ENCODE measurements around the gene ALDH7A1. TPM values are rescaled to one million over a fixed set of nuclear protein-coding genes. Genes with fewer than 3 reads are reported as not detected.
"Not testable (repeated sequence)": the region's sequence is repeated elsewhere in the genome, so short reads cannot be mapped to it uniquely, and the experiment has no call there.

ALDH7A1 gene
- total RNA-seq, 1 donor from 2014 or later, result 76.6 TPM

- Mint-ChIP-seq H3K27me3 (ENCODE audit: unreplicated experiment) (no peaks in the 10 kb centered on the region), H3K4me3 (ENCODE audit: unreplicated experiment) (no peak overlapping the region), H3K4me1 (ENCODE audit: unreplicated experiment) (peaks cover 21% of the 10 kb centered on the region), H3K36me3 (ENCODE audit: low read depth, unreplicated experiment) (no peaks in the 10 kb centered on the region), H3K27ac (ENCODE audit: unreplicated experiment) (no peak overlapping the region), H3K9me3 (ENCODE audit: unreplicated experiment) (no peaks in the 10 kb centered on the region)
- TF ChIP-seq CTCF (IDR thresholded peaks at IDR 0.05; ENCODE audit: unreplicated experiment), result no peak
- no peak for DNase-seq (ENCODE audit: low spot score)
Measured at GRCh38 chr5:126521130-126521529, 73.9 kb downstream of the ALDH7A1 start.

GRCh38 chr5:126520593-126520953, 74.4 kb downstream of the ALDH7A1 start:
- H3K4me3 Mint-ChIP-seq (ENCODE audit: unreplicated experiment), result no peak overlapping the region
- no peaks in the 10 kb centered on the region for H3K36me3 Mint-ChIP-seq (ENCODE audit: low read depth, unreplicated experiment)
- no peak for DNase-seq (ENCODE audit: low spot score)
- H3K27me3 Mint-ChIP-seq (ENCODE audit: unreplicated experiment), result no peaks in the 10 kb centered on the region
- H3K4me1 Mint-ChIP-seq (ENCODE audit: unreplicated experiment), result peaks cover 17% of the 10 kb centered on the region
- no peaks in the 10 kb centered on the region for H3K9me3 Mint-ChIP-seq (ENCODE audit: unreplicated experiment)
- H3K27ac Mint-ChIP-seq (ENCODE audit: unreplicated experiment), result no peak overlapping the region
- no peak for TF ChIP-seq CTCF (IDR thresholded peaks at IDR 0.05; ENCODE audit: unreplicated experiment)

GRCh38 chr5:126519637-126520592, 75.1 kb downstream of the ALDH7A1 start:
- H3K36me3 Mint-ChIP-seq (ENCODE audit: low read depth, unreplicated experiment), result no peaks in the 10 kb centered on the region
- no peak overlapping the region for H3K27ac Mint-ChIP-seq (ENCODE audit: unreplicated experiment)
- no peak for DNase-seq (ENCODE audit: low spot score)
- no peaks in the 10 kb centered on the region for H3K27me3 Mint-ChIP-seq (ENCODE audit: unreplicated experiment)
- TF ChIP-seq CTCF (IDR thresholded peaks at IDR 0.05; ENCODE audit: unreplicated experiment), result no peak
- H3K4me3 Mint-ChIP-seq (ENCODE audit: unreplicated experiment), result no peak overlapping the region
- H3K9me3 Mint-ChIP-seq (ENCODE audit: unreplicated experiment), result no peaks in the 10 kb centered on the region
- H3K4me1 Mint-ChIP-seq (ENCODE audit: unreplicated experiment), result peaks cover 16% of the 10 kb centered on the region

- H3K27ac Mint-ChIP-seq (ENCODE audit: unreplicated experiment); H3K9me3 Mint-ChIP-seq (ENCODE audit: unreplicated experiment); DNase-seq (ENCODE audit: low spot score); H3K4me1 Mint-ChIP-seq (ENCODE audit: unreplicated experiment); H3K27me3 Mint-ChIP-seq (ENCODE audit: unreplicated experiment); H3K4me3 Mint-ChIP-seq (ENCODE audit: unreplicated experiment); H3K36me3 Mint-ChIP-seq (ENCODE audit: low read depth, unreplicated experiment): not testable (repeated sequence)
Measured at GRCh38 chr5:126519223-126519622, 75.8 kb downstream of the ALDH7A1 start.

GRCh38 chr5:126516852-126517251, 78.2 kb downstream of the ALDH7A1 start:
- no peaks in the 10 kb centered on the region for H3K9me3 Mint-ChIP-seq (ENCODE audit: unreplicated experiment)
- no peak for DNase-seq (ENCODE audit: low spot score)
- H3K36me3 Mint-ChIP-seq (ENCODE audit: low read depth, unreplicated experiment), result no peaks in the 10 kb centered on the region
- H3K27ac Mint-ChIP-seq (ENCODE audit: unreplicated experiment), result no peak overlapping the region
- H3K4me3 Mint-ChIP-seq (ENCODE audit: unreplicated experiment), result no peak overlapping the region
- peaks cover 3% of the 10 kb centered on the region for H3K27me3 Mint-ChIP-seq (ENCODE audit: unreplicated experiment)
- H3K4me1 Mint-ChIP-seq (ENCODE audit: unreplicated experiment), result peaks cover 10% of the 10 kb centered on the region
- no peak for TF ChIP-seq CTCF (IDR thresholded peaks at IDR 0.05; ENCODE audit: unreplicated experiment)
